HepG2 (cell line): ENCODE results near the gene HYOU1. TPM values are rescaled to one million over a fixed set of nuclear protein-coding genes. Genes with fewer than 3 reads are reported as not detected.

Source experiments
- ATF3 ChIP-seq: sonication (generic); formaldehyde crosslinking; IDR thresholded peaks from 2 replicates; pipeline ENCODE4 v1.4.0; 2020; ENCODE audit warnings: missing genetic modification reagents
- CAMTA2 ChIP-seq: sonication (generic); formaldehyde crosslinking; IDR thresholded peaks from 2 replicates; pipeline ENCODE4 v1.4.0; 2020; ENCODE audit warnings: mild to moderate bottlenecking, missing genetic modification reagents, borderline replicate concordance
- CENPX ChIP-seq: sonication (generic); formaldehyde crosslinking; IDR thresholded peaks from 2 replicates; pipeline ENCODE4 v1.9.0; 2021; ENCODE audit warnings: mild to moderate bottlenecking, missing genetic modification reagents, moderate library complexity
- EP300 ChIP-seq, 3 experiments: sonication (generic) in 1 of 3; formaldehyde crosslinking in 1 of 3; IDR thresholded peaks; 2 replicates each; pipeline versions ENCODE4 v1.5.1 to v1.6.1; 2011 to 2020; ENCODE audit warnings: low read depth in 2 of 3, low read length in 2 of 3, borderline replicate concordance in 1 of 3, improper control_type of control experiment in 1 of 3, mild to moderate bottlenecking in 1 of 3, missing genetic modification reagents in 1 of 3, moderate library complexity in 1 of 3
- FOSL1 ChIP-seq: sonication (generic); formaldehyde crosslinking; IDR thresholded peaks from 2 replicates; pipeline ENCODE4 v1.9.0; 2021; ENCODE audit warnings: missing genetic modification reagents, borderline replicate concordance
- GLI4 ChIP-seq: sonication (generic); formaldehyde crosslinking; IDR thresholded peaks from 2 replicates; pipeline ENCODE4 v1.5.1; 2020; ENCODE audit warnings: missing genetic modification reagents, mild to moderate bottlenecking, moderate library complexity, borderline replicate concordance
- KDM3A ChIP-seq: IDR thresholded peaks from 2 replicates; pipeline ENCODE4 v1.6.1; 2018; ENCODE audit warnings: low read depth, missing compliant biosample characterization
- KIAA2018 ChIP-seq: sonication (generic); formaldehyde crosslinking; IDR thresholded peaks from 2 replicates; pipeline ENCODE4 v1.5.0; 2020; ENCODE audit warnings: mild to moderate bottlenecking, missing genetic modification reagents, borderline replicate concordance
- POLR2AphosphoS5 ChIP-seq: IDR thresholded peaks from 2 replicates; pipeline ENCODE4 v1.6.1; 2012; ENCODE audit warnings: low read depth, low read length
- PRMT3 ChIP-seq: sonication (generic); formaldehyde crosslinking; IDR thresholded peaks from 2 replicates; pipeline ENCODE4 v1.8.1; 2022; ENCODE audit warnings: low read depth, mild to moderate bottlenecking, moderate library complexity, missing genetic modification reagents, borderline replicate concordance
- RORA ChIP-seq: sonication (generic); formaldehyde crosslinking; IDR thresholded peaks from 2 replicates; pipeline ENCODE4 v1.5.0; 2020; ENCODE audit warnings: mild to moderate bottlenecking, missing genetic modification reagents, moderate library complexity
- SMARCE1 ChIP-seq: fragments of 450-650 bp; IDR thresholded peaks from 2 replicates; pipeline ENCODE4 v1.6.1; 2017; ENCODE audit warnings: borderline replicate concordance
- SNAPC2 ChIP-seq: sonication (generic); formaldehyde crosslinking; IDR thresholded peaks from 2 replicates; pipeline ENCODE4 v1.8.1; 2022; ENCODE audit warnings: mild to moderate bottlenecking, missing genetic modification reagents
- THRA ChIP-seq: sonication (generic); formaldehyde crosslinking; IDR thresholded peaks from 2 replicates; pipeline ENCODE4 v1.4.0; 2020; ENCODE audit warnings: missing genetic modification reagents, borderline replicate concordance
- ZFP41 ChIP-seq: sonication (generic); formaldehyde crosslinking; IDR thresholded peaks from 2 replicates; pipeline ENCODE4 v1.4.0; 2020; ENCODE audit warnings: mild to moderate bottlenecking, missing genetic modification reagents, borderline replicate concordance
- ZNF672 ChIP-seq: sonication (generic); formaldehyde crosslinking; IDR thresholded peaks from 2 replicates; pipeline ENCODE4 v1.8.1; 2022; ENCODE audit warnings: missing genetic modification reagents
- ZSCAN20 ChIP-seq: sonication (generic); formaldehyde crosslinking; IDR thresholded peaks from 2 replicates; pipeline ENCODE4 v1.4.0; 2020; ENCODE audit warnings: missing genetic modification reagents, mild to moderate bottlenecking, borderline replicate concordance
- polyA plus RNA-seq, 8 experiments: library from polyadenylated mRNA; depleted of rRNA in 3 of 8; stranded (reverse) in 7 of 8; unstranded in 1 of 8; fragments of >200 nt; fragmentation: Illumina TruSeq in 4 of 8; extraction: Trizol in 4 of 8; gene quantifications; 2 replicates each; pipeline versions ENCODE4 v1.2.1 to v1.2.3, GENCODE V29; 2011 to 2016; ENCODE audit warnings: low read depth in 4 of 8, missing spikeins in 1 of 8, mixed read lengths in 1 of 8; ENCODE audit not compliant: insufficient read depth in 1 of 8
- total RNA-seq, 5 experiments: library from RNA; depleted of rRNA; stranded (reverse); fragments of >200 nt; fragmentation: Illumina TruSeq; extraction: Trizol; gene quantifications; 2 replicates each; pipeline ENCODE4 v1.2.3, GENCODE V29; 2016; ENCODE audit warnings: low read depth in 1 of 5

Gene HYOU1
- total and polyA plus RNA-seq, 2 of the 13 experiments (the other 11 are each of a cell fraction or from before 2014, with no cell fraction given): 127 to 155 TPM

GRCh38 chr11:119030329-119031047 is 26.5 kb downstream of the HYOU1 start, which contains the start of gene SLC37A4 (continued):
- TF ChIP-seq GLI4 (peak; percentile 95; the same call in 1 of the 2 replicates), KDM3A (CRISPR knock-in tag) (peak; percentile 75; the same call in 1 of the 2 replicates), THRA (CRISPR knock-in tag) (peak; percentile 70), EP300 (IDR thresholded peaks at IDR 0.05; ENCODE audit: low read depth in 2 of 2, low read length in 2 of 2) (no peak), EP300 (CRISPR knock-in tag; IDR thresholded peaks at IDR 0.05; ENCODE audit: borderline replicate concordance) (no peak), SMARCE1 (no peak), SNAPC2 (CRISPR knock-in tag) (peak; percentile 80; the same call in 1 of the 2 replicates), ZSCAN20 (CRISPR knock-in tag) (peak; percentile 45), ATF3 (peak; percentile 36; the same call in 1 of the 2 replicates), ZFP41 (CRISPR knock-in tag) (no peak), POLR2AphosphoS5 (peak; percentile 84), ZNF672 (CRISPR knock-in tag) (no peak), CAMTA2 (CRISPR knock-in tag) (no peak), RORA (no peak), FOSL1 (CRISPR knock-in tag) (no peak), CENPX (CRISPR knock-in tag) (no peak), PRMT3 (no peak; the same call in 1 of the 2 replicates), KIAA2018 (no peak)
